GM12891 (cell line): ENCODE results near the gene SBNO2.

Source experiments
- POLR2AphosphoS5 ChIP-seq: IDR thresholded peaks from 2 replicates; pipeline ENCODE4 v1.6.1; 2011; ENCODE audit warnings: low read depth, low read length, control low read depth
- TAF1 ChIP-seq: IDR thresholded peaks from 2 replicates; pipeline ENCODE4 v1.6.1; 2011; ENCODE audit warnings: low read depth, low read length, control low read depth

DNA sequence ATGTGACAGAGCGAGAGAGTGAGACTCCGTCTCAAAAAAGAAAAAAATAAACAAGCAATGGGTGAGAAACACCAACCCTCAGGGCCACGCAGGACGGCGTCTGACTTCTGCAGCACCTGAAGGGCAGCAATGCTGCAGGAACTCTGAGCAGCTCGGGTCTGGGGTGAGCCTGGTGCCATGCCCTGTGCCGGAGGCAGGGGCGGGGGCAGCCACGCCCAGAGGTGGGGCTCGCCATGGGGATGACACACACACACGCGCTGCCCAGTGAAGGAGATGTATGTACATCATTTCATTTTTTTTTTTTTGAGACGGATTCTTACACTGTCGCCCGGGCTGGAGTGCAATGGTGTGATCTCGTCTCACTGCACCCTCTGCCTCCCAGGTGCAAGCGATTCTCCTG, 46.0 kb downstream of the SBNO2 start:
- no peak for TF ChIP-seq POLR2AphosphoS5
- no peak for TF ChIP-seq TAF1
